Sigmoid colon (tissue), 7 donors: ENCODE data around the gene PDYN. TPM values are rescaled to one million over a fixed set of nuclear protein-coding genes. Genes with fewer than 3 reads are reported as not detected.
"Not testable (repeated sequence)": the region's sequence is repeated elsewhere in the genome, so short reads cannot be mapped to it uniquely, and the experiment has no call there.

Source experiments
- DNase-seq: peaks from one replicate; pipeline ENCODE4 v3.0.0-alpha.2; 2019
- H3K27ac ChIP-seq, 4 donors: fragments of 200-600 bp; sonication (generic); one replicate each; pipeline ENCODE4 v1.5.1; 2016 to 2019; ENCODE audit warnings: mild to moderate bottlenecking in 1 of 4
- H3K27me3 ChIP-seq, 3 donors: fragments of 200-600 bp; sonication (generic); one replicate each; pipeline ENCODE4 v1.5.1; 2019; ENCODE audit warnings: mild to moderate bottlenecking in 1 of 3
- H3K36me3 ChIP-seq, 4 donors: fragments of 200-600 bp; sonication (generic); one replicate each; pipeline ENCODE4 v1.5.1; 2016 to 2019
- H3K4me1 ChIP-seq, 4 donors: fragments of 200-600 bp; sonication (generic); one replicate each; pipeline ENCODE4 v1.5.1; 2017 to 2019
- H3K4me3 ChIP-seq, 4 donors: fragments of 200-600 bp; sonication (generic); one replicate each; pipeline ENCODE4 v1.5.1; 2017 to 2019; ENCODE audit warnings: mild to moderate bottlenecking in 2 of 4, moderate library complexity in 1 of 4
- H3K9me3 ChIP-seq, 4 donors: fragments of 200-600 bp in 3 of 4; sonication (generic) in 3 of 4; one replicate each; pipeline versions ENCODE4 v1.5.1 to v1.6.1; 2013 to 2019
- CTCF ChIP-seq, 4 experiments: fragments of 450-650 bp in 3 of 4; fragments of 200-600 bp in 1 of 4; IDR thresholded peaks; one replicate each; pipeline ENCODE4 v1.5.1; 2016 to 2019; ENCODE audit warnings: antibody characterized with exemption in 4 of 4, mild to moderate bottlenecking in 3 of 4, moderate library complexity in 2 of 4
- EP300 ChIP-seq, 4 donors: sonication (generic); formaldehyde crosslinking; IDR thresholded peaks; one replicate each; pipeline ENCODE4 v1.6.1; 2017; ENCODE audit warnings: antibody characterized with exemption in 4 of 4
- POLR2A ChIP-seq, 2 donors: fragments of 450-650 bp; IDR thresholded peaks; one replicate each; pipeline ENCODE4 v1.6.1; 2016; ENCODE audit warnings: antibody characterized with exemption in 2 of 2, mild to moderate bottlenecking in 2 of 2, moderate library complexity in 2 of 2
- POLR2AphosphoS5 ChIP-seq, 4 donors: sonication (generic); formaldehyde crosslinking; IDR thresholded peaks; one replicate each; pipeline ENCODE4 v1.6.1; 2017; ENCODE audit warnings: antibody characterized with exemption in 4 of 4
- WGBS, 2 donors: extraction: QIAGEN DNeasy Blood & Tissue Kit; methylation state at CpG; one replicate each; pipeline ENCODE4 v1.1.7; 2013; 5-methylcytosine and 5-hydroxymethylcytosine counted together
- intact Hi-C: fragments of 100-400 bp; cut with DNase I; formaldehyde crosslinking; loops from one replicate; pipeline ENCODE4 v1.15.1; 2023
- polyA plus RNA-seq, 3 donors: library from polyadenylated mRNA; stranded (reverse); fragments of 200-250 nt; gene quantifications; one replicate each; pipeline ENCODE4 v1.2.3, GENCODE V29; 2013
- total RNA-seq, 4 donors: library from RNA; depleted of rRNA; stranded (reverse); fragments of >200 nt; gene quantifications; one replicate each; pipeline ENCODE4 v1.1.0, GENCODE V29; 2016
- donor health status: healthy with polysubstance abuse.
- donor health status: Bipolar disorder and iron deficiency.
- donor health status: healthy.

The PDYN gene
- total RNA-seq (not detected), polyA plus RNA-seq (not detected)

GRCh38 chr20:1993986-1994385 lies at the start of gene PDYN:
TSS of gene PDYN (minus strand) at chr20:1994058. CDS start at chr20:1983084, 10,974 bp downstream.
- H3K27ac ChIP-seq: no peak within 1 kb of the TSS
- intact Hi-C loops: no loop called here
- no peaks in the 10 kb centered on the region for H3K4me1 ChIP-seq
- no peak for DNase-seq
- H3K9me3 ChIP-seq: no peaks in the 10 kb centered on the region
- no peaks in the 10 kb centered on the region for H3K36me3 ChIP-seq
- no peak for TF ChIP-seq CTCF (IDR thresholded peaks at IDR 0.05)
- TF ChIP-seq POLR2A (IDR thresholded peaks at IDR 0.05): no peak
- TF ChIP-seq POLR2AphosphoS5 (IDR thresholded peaks at IDR 0.05): no peak
- no peak for TF ChIP-seq EP300 (IDR thresholded peaks at IDR 0.05)
- H3K27me3 ChIP-seq: peaks cover 0 to 64% (median 7%) of the 10 kb centered on the region in 3 donors
- 23 to 35% methylated on average over 9 of the region's 9 CpGs for WGBS, 2 donors
- H3K4me3 ChIP-seq: no peak within 1 kb of the TSS

- Histone ChIP-seq H3K9me3 (no peaks in the 10 kb centered on the region), H3K27ac (no peak overlapping the region), H3K4me1 (no peaks in the 10 kb centered on the region), H3K4me3 (no peak overlapping the region), H3K27me3 (peaks cover 0 to 2% (median 0%) of the 10 kb centered on the region in 3 donors), H3K36me3 (no peaks in the 10 kb centered on the region)
- TF ChIP-seq POLR2AphosphoS5 (IDR thresholded peaks at IDR 0.05) (no peak), CTCF (IDR thresholded peaks at IDR 0.05) (no peak), EP300 (IDR thresholded peaks at IDR 0.05) (no peak), POLR2A (IDR thresholded peaks at IDR 0.05) (no peak)
- 39 to 68% methylated on average over 6 of the region's 6 CpGs for WGBS, 2 donors
- DNase-seq: no peak
- intact Hi-C loops: no loop called here
Measured at GRCh38 chr20:2042400-2042799, 48.5 kb upstream of the PDYN start.

- intact Hi-C loops: no loop called here
- DNase-seq: no peak
- no peaks in the 10 kb centered on the region for H3K4me1 ChIP-seq
- TF ChIP-seq POLR2AphosphoS5 (IDR thresholded peaks at IDR 0.05): no peak
- TF ChIP-seq POLR2A (IDR thresholded peaks at IDR 0.05): no peak
- TF ChIP-seq EP300 (IDR thresholded peaks at IDR 0.05): no peak
- TF ChIP-seq CTCF (IDR thresholded peaks at IDR 0.05): no peak
- H3K4me3 ChIP-seq: no peak overlapping the region
- H3K27me3 ChIP-seq: peaks cover 0 to 2% (median 0%) of the 10 kb centered on the region in 3 donors
- H3K36me3 ChIP-seq: no peaks in the 10 kb centered on the region
- no peak overlapping the region for H3K27ac ChIP-seq
- H3K9me3 ChIP-seq: no peaks in the 10 kb centered on the region
- WGBS, 2 donors: 11 to 23% methylated on average over 3 of the region's 3 CpGs
Measured at GRCh38 chr20:2038161-2038560, 44.3 kb upstream of the PDYN start.

- Histone ChIP-seq H3K9me3 (no peaks in the 10 kb centered on the region), H3K36me3 (no peaks in the 10 kb centered on the region), H3K4me3 (no peak overlapping the region), H3K27me3 (peaks cover 0 to 2% (median 0%) of the 10 kb centered on the region in 3 donors), H3K27ac (no peak overlapping the region), H3K4me1 (no peaks in the 10 kb centered on the region)
- intact Hi-C loops: no loop called here
- DNase-seq: no peak
- WGBS, 2 donors: 77 to 82% methylated on average over 4 of the region's 4 CpGs
- TF ChIP-seq POLR2A (IDR thresholded peaks at IDR 0.05): no peak
Measured at GRCh38 chr20:2037296-2037914, 43.5 kb upstream of the PDYN start.

- H3K9me3 ChIP-seq, intact Hi-C loops, H3K27me3 ChIP-seq, H3K4me1 ChIP-seq, H3K36me3 ChIP-seq, DNase-seq, H3K27ac ChIP-seq, H3K4me3 ChIP-seq: not testable (repeated sequence)
- 97% methylated on average over 4 of the region's 4 CpGs for WGBS, 2 donors
Measured at GRCh38 chr20:2036357-2036756, 42.5 kb upstream of the PDYN start.

GRCh38 chr20:2032168-2032567 lies 38.3 kb upstream of the PDYN start:
- H3K9me3 ChIP-seq: no peaks in the 10 kb centered on the region
- TF ChIP-seq POLR2AphosphoS5 (IDR thresholded peaks at IDR 0.05) (no peak), POLR2A (IDR thresholded peaks at IDR 0.05) (no peak), CTCF (IDR thresholded peaks at IDR 0.05) (no peak), EP300 (IDR thresholded peaks at IDR 0.05) (no peak)
- no peak overlapping the region for H3K4me3 ChIP-seq
- no peaks in the 10 kb centered on the region for H3K4me1 ChIP-seq
- no peak for DNase-seq
- H3K27me3 ChIP-seq: peaks cover 0 to 4% (median 0%) of the 10 kb centered on the region in 3 donors
- intact Hi-C loops: no loop called here
- H3K27ac ChIP-seq: no peak overlapping the region
- no peaks in the 10 kb centered on the region for H3K36me3 ChIP-seq
- WGBS, 2 donors: 21 to 41% methylated on average over 5 of the region's 5 CpGs
